ENCODE data around the gene JAM3. TPM values are rescaled to one million over a fixed set of nuclear protein-coding genes. Genes with fewer than 3 reads are reported as not detected.

Gene JAM3
- total and polyA plus RNA-seq, 10 of the 15 experiments (the other 5 are each of a cell fraction or from before 2014, with no cell fraction given): 0.04 to 1.1 (median 0.32) TPM; not detected in 1

- BruUV-seq (replicated peaks): TSS peak; percentile 40
- no peak for TF ChIP-seq IRF5 (IDR thresholded peaks at IDR 0.05; ENCODE audit: borderline replicate concordance)
- no peak for TF ChIP-seq ZNF687 (IDR thresholded peaks at IDR 0.05)
- no peak for TF ChIP-seq ETV6 (conservative IDR thresholded peaks at IDR 0.05 in 1 of 2, IDR thresholded peaks at IDR 0.05 in 1 of 2; ENCODE audit: borderline replicate concordance in 1 of 2, low read depth in 1 of 2)
- no peak for TF ChIP-seq TBL1XR1 (IDR thresholded peaks at IDR 0.05; ENCODE audit: low read depth, low read length)
- no peak for TF ChIP-seq STAT1 (conservative IDR thresholded peaks at IDR 0.05)
- no peak for TF ChIP-seq ATF2 (IDR thresholded peaks at IDR 0.05; ENCODE audit: low read length)
- no peak for TF ChIP-seq ZBTB11 (CRISPR knock-in tag; IDR thresholded peaks at IDR 0.05)
- TF ChIP-seq SP1 (IDR thresholded peaks at IDR 0.05; ENCODE audit: low read depth, low read length): no peak
- no peak for TF ChIP-seq NKRF (conservative IDR thresholded peaks at IDR 0.05)
- no peak for TF ChIP-seq ZNF622 (IDR thresholded peaks at IDR 0.05)
- TF ChIP-seq CREM (IDR thresholded peaks at IDR 0.05; ENCODE audit: low read depth): no peak
- no peak for TF ChIP-seq SMC3 (IDR thresholded peaks at IDR 0.05; ENCODE audit: borderline replicate concordance, low read length)
These were observed 83.8 kb downstream of the JAM3 start for GRCh38 chr11:134152696-134153095.

More at GRCh38 chr11:134152696-134153095, 83.8 kb downstream of the JAM3 start:
- Histone ChIP-seq H3K27me3 (replicated peaks in 1 of 2; ENCODE audit: control insufficient read depth in 2 of 2, insufficient read depth in 2 of 2, low read length in 1 of 2) (no peaks in the 10 kb centered on the region), H4K20me1 (ENCODE audit: control insufficient read depth, insufficient read depth) (no peaks in the 10 kb centered on the region; the same call in 1 of the 2 replicates), H3K9ac (ENCODE audit: control insufficient read depth, insufficient read depth, low read length) (no peak overlapping the region), H3K9me3 (replicated peaks; ENCODE audit: control insufficient read depth, insufficient read depth, low read length) (no peaks in the 10 kb centered on the region), H3K79me2 (ENCODE audit: control insufficient read depth, insufficient read depth, low read length) (no peaks in the 10 kb centered on the region), H3K27ac (ENCODE audit: control insufficient read depth, insufficient read depth) (no peak overlapping the region), H2AFZ (ENCODE audit: control insufficient read depth, low read depth, low read length) (no peak overlapping the region), H3K4me2 (ENCODE audit: control insufficient read depth, insufficient read depth) (no peak overlapping the region), H3K36me3 (ENCODE audit: control insufficient read depth in 2 of 2, insufficient read depth in 2 of 2, low read length in 1 of 2) (peaks cover 15 to 17% of the 10 kb centered on the region in 2 experiments; a peak in 3 of 4 replicates), H3K4me3 (no peak overlapping the region), H3K4me1 (ENCODE audit: control insufficient read depth, insufficient read depth, low read length) (no peaks in the 10 kb centered on the region)
- ChIA-PET RAD21 (ENCODE audit: unreplicated experiment) (no interaction called here), CTCF (interaction anchor here (0.7 kb wide), 2 partner anchors 10 to 326 kb away, joined by 3 read pairs; no protein-coding TSS in a partner anchor), SMC1A (ENCODE audit: uncharacterized antibody, unreplicated experiment) (no interaction called here), POLR2A (no interaction called here)
- WGBS (ENCODE audit: insufficient coverage, insufficient replicate concordance, low lambda C conversion rate, missing lambda C conversion rate): 92% methylated on average over 9 of the region's 9 CpGs
- no peak for FAIRE-seq
- intact Hi-C loops (cut with micrococcal nuclease; ENCODE audit: unreplicated experiment): no loop called here
- in situ Hi-C loops (cut with MboI): no loop called here
- DNase-seq (ENCODE audit: low read depth, low spot score): no peak
- no peak for ATAC-seq

Data from GM12878 (cell line).